ENCODE results near the gene MEIS3. TPM values are rescaled to one million over a fixed set of nuclear protein-coding genes. Genes with fewer than 3 reads are reported as not detected.

The MEIS3 gene
- total RNA-seq, 3 donors from 2014 or later (not counting 1 experiment from before 2014, with no cell fraction given), result not detected

GRCh38 chr19:47379381-47379938, 39.9 kb downstream of the MEIS3 start:
- H3K4me3 ChIP-seq (ENCODE audit: low read length), result no peak overlapping the region
- Mint-ChIP-seq H3K4me3 (no peak overlapping the region), H3K27me3 (ENCODE audit: low read depth in 2 of 2) (no peaks in the 10 kb centered on the region), H3K36me3 (no peaks in the 10 kb centered on the region), H3K27ac (no peak overlapping the region), H3K4me1 (peaks cover 28 to 43% of the 10 kb centered on the region in 2 donors), H3K9me3 (no peaks in the 10 kb centered on the region)
- WGBS (ENCODE audit: insufficient coverage), result 96% methylated on average over 23 of the region's 23 CpGs
- peaks cover 43% of the 10 kb centered on the region for H3K4me1 ChIP-seq (ENCODE audit: control insufficient read depth, insufficient read depth, low read length)
- H3K36me3 ChIP-seq (ENCODE audit: control insufficient read depth, insufficient read depth, low read length), result peaks cover 40% of the 10 kb centered on the region
- ATAC-seq, result no peak
- no peak for DNase-seq
- intact Hi-C loops (cut with micrococcal nuclease), result no loop called here
- H3K9me3 ChIP-seq (ENCODE audit: control insufficient read depth, insufficient read depth, low read length), result no peaks in the 10 kb centered on the region
- H3K27ac ChIP-seq (ENCODE audit: low read length), result no peak overlapping the region
- TF ChIP-seq CTCF (IDR thresholded peaks at IDR 0.05), result no peak
- no peaks in the 10 kb centered on the region for H3K27me3 ChIP-seq (ENCODE audit: control insufficient read depth, insufficient read depth, low read length)

- Mint-ChIP-seq H3K27ac (no peak overlapping the region), H3K4me1 (peaks cover 25 to 38% of the 10 kb centered on the region in 2 donors), H3K36me3 (no peaks in the 10 kb centered on the region), H3K27me3 (ENCODE audit: low read depth in 2 of 2) (no peaks in the 10 kb centered on the region), H3K4me3 (no peak overlapping the region), H3K9me3 (no peaks in the 10 kb centered on the region)
- Histone ChIP-seq H3K27me3 (ENCODE audit: control insufficient read depth, insufficient read depth, low read length) (no peaks in the 10 kb centered on the region), H3K36me3 (ENCODE audit: control insufficient read depth, insufficient read depth, low read length) (peaks cover 49% of the 10 kb centered on the region), H3K4me3 (ENCODE audit: low read length) (no peak overlapping the region), H3K4me1 (ENCODE audit: control insufficient read depth, insufficient read depth, low read length) (peaks cover 36% of the 10 kb centered on the region), H3K27ac (ENCODE audit: low read length) (no peak overlapping the region), H3K9me3 (ENCODE audit: control insufficient read depth, insufficient read depth, low read length) (no peaks in the 10 kb centered on the region)
- no peak for TF ChIP-seq CTCF (IDR thresholded peaks at IDR 0.05)
- ATAC-seq (no peak), DNase-seq (no peak)
- 88% methylated on average over 10 of the region's 11 CpGs for WGBS (ENCODE audit: insufficient coverage)
- intact Hi-C loops (cut with micrococcal nuclease), result no loop called here
These were observed 41.1 kb downstream of the MEIS3 start for GRCh38 chr19:47378246-47378645.

- Mint-ChIP-seq H3K27me3 (ENCODE audit: low read depth in 2 of 2) (no peaks in the 10 kb centered on the region), H3K4me1 (peaks cover 21 to 34% of the 10 kb centered on the region in 2 donors), H3K4me3 (no peak overlapping the region), H3K9me3 (no peaks in the 10 kb centered on the region), H3K27ac (no peak overlapping the region), H3K36me3 (no peaks in the 10 kb centered on the region)
- H3K36me3 ChIP-seq (ENCODE audit: control insufficient read depth, insufficient read depth, low read length), result peaks cover 54% of the 10 kb centered on the region
- H3K4me1 ChIP-seq (ENCODE audit: control insufficient read depth, insufficient read depth, low read length), result peaks cover 31% of the 10 kb centered on the region
- intact Hi-C loops (cut with micrococcal nuclease), result no loop called here
- DNase-seq (no peak), ATAC-seq (no peak)
- no peaks in the 10 kb centered on the region for H3K27me3 ChIP-seq (ENCODE audit: control insufficient read depth, insufficient read depth, low read length)
- H3K9me3 ChIP-seq (ENCODE audit: control insufficient read depth, insufficient read depth, low read length), result no peaks in the 10 kb centered on the region
- no peak overlapping the region for H3K27ac ChIP-seq (ENCODE audit: low read length)
- H3K4me3 ChIP-seq (ENCODE audit: low read length), result no peak overlapping the region
- TF ChIP-seq CTCF (IDR thresholded peaks at IDR 0.05), result no peak
- 89% methylated on average over 12 of the region's 12 CpGs for WGBS (ENCODE audit: insufficient coverage)
These were observed 41.5 kb downstream of the MEIS3 start for GRCh38 chr19:47377801-47378200.

GRCh38 chr19:47377208-47377701, 42.1 kb downstream of the MEIS3 start:
- peaks cover 16 to 30% of the 10 kb centered on the region in 2 donors for H3K4me1 Mint-ChIP-seq
- ATAC-seq (no peak), DNase-seq (no peak)
- H3K36me3 Mint-ChIP-seq, result no peaks in the 10 kb centered on the region
- Histone ChIP-seq H3K4me3 (ENCODE audit: low read length) (no peak overlapping the region), H3K27ac (ENCODE audit: low read length) (no peak overlapping the region), H3K36me3 (ENCODE audit: control insufficient read depth, insufficient read depth, low read length) (peaks cover 59% of the 10 kb centered on the region), H3K27me3 (ENCODE audit: control insufficient read depth, insufficient read depth, low read length) (no peaks in the 10 kb centered on the region), H3K4me1 (ENCODE audit: control insufficient read depth, insufficient read depth, low read length) (peaks cover 26% of the 10 kb centered on the region), H3K9me3 (ENCODE audit: control insufficient read depth, insufficient read depth, low read length) (no peaks in the 10 kb centered on the region)
- H3K27ac Mint-ChIP-seq, result no peak overlapping the region
- no peak overlapping the region for H3K4me3 Mint-ChIP-seq
- no peaks in the 10 kb centered on the region for H3K27me3 Mint-ChIP-seq (ENCODE audit: low read depth in 2 of 2)
- intact Hi-C loops (cut with micrococcal nuclease), result no loop called here
- no peaks in the 10 kb centered on the region for H3K9me3 Mint-ChIP-seq
- no peak for TF ChIP-seq CTCF (IDR thresholded peaks at IDR 0.05)
- 97% methylated on average over 16 of the region's 16 CpGs for WGBS (ENCODE audit: insufficient coverage)
